Stimulated activated naive CD8-positive, alpha-beta T cell treated with anti-CD3 and anti-CD28 coated beads, Interleukin-15, Interleukin-2, amounts not matched to agents 100 ng/mL and 50 ng/mL, for 24 hours (primary cell): Measurements from ENCODE around the gene STMN3.

Experiments
- H3K27ac Mint-ChIP-seq: one replicate; pipeline ENCODE4 v1.8.0; 2021; ENCODE audit warnings: mild to moderate bottlenecking, mixed read lengths
- H3K27me3 Mint-ChIP-seq: one replicate; pipeline ENCODE4 v1.8.0; 2021; ENCODE audit warnings: mixed read lengths
- H3K36me3 Mint-ChIP-seq: one replicate; pipeline ENCODE4 v1.8.0; 2021; ENCODE audit warnings: low read depth, mixed read lengths
- H3K4me1 Mint-ChIP-seq: one replicate; pipeline ENCODE4 v1.8.0; 2021; ENCODE audit warnings: low read depth, mixed read lengths
- H3K4me3 Mint-ChIP-seq: one replicate; pipeline ENCODE4 v1.8.0; 2021; ENCODE audit warnings: mild to moderate bottlenecking, mixed read lengths
- H3K9me3 Mint-ChIP-seq: one replicate; pipeline ENCODE4 v1.8.0; 2021; ENCODE audit warnings: mixed read lengths

STMN3 gene

DNA sequence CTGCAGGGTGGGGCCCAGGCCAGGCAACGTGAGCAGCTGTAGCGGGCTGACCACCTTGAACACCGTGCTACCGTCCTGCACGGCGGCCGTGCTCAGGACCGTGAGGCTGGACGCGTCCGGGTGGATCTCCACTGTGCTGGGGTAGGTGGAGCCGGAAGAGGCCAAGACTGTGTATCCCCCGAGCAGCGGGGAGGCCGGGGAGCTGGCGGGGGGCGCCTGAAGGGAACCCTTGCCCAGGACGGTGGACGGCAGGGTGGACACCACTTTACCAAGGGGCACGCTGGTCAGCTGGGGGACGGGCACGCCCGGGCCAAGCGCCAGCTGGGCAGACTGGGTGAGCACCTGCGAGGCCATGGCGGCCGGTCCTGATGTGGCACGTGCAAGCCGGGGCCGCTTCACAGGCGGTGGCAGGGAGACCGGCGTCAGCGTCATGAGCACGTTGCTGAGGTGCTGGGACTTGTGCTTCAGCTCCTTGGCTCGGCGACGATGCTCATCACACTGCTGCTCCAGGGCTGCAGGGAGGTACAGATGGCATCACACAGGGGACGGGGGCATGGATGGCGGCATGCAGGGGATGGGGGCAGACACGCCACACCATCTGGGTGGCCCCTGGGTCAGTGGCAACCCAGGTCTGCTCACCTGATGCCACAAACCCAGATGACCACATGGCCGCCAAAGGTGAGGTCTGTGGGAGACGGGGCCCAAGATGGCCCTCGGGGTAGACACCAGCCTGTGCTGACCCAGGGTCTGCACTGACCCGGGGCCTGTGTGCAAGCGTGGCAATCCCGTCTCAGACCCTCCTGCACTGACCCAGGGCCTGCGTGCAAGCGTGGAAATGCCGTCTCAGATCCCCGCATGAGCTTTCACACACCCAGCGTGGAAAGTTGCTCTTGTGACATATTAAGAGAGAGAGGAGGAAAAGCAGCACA, 62.7 kb downstream of the STMN3 start:
- no peaks in the 10 kb centered on the region for H3K9me3 Mint-ChIP-seq
- H3K4me1 Mint-ChIP-seq, result peaks cover 5% of the 10 kb centered on the region
- no peaks in the 10 kb centered on the region for H3K27me3 Mint-ChIP-seq
- H3K4me3 Mint-ChIP-seq, result no peak overlapping the region
- H3K27ac Mint-ChIP-seq, result no peak overlapping the region
- peaks cover 42% of the 10 kb centered on the region for H3K36me3 Mint-ChIP-seq
